Astrocyte (in vitro differentiated cells and primary cell): Measurements from ENCODE around the gene FOXO6. TPM values are rescaled to one million over a fixed set of nuclear protein-coding genes. Genes with fewer than 3 reads are reported as not detected.

ENCODE experiments used
- DNase-seq: peaks from one replicate; pipeline ENCODE4 v3.0.0-alpha.2; 2010; ENCODE audit warnings: low read depth
- FAIRE-seq: peaks from 2 replicates; lab custom pipeline; 2011; peaks lifted over from hg19 to GRCh38; lab: Jason Lieb, UNC
- H2AFZ ChIP-seq: 2 replicates; pipeline ENCODE4 v1.6.0; 2012; ENCODE audit warnings: low read depth, low read length, inconsistent platforms
- H3K27ac ChIP-seq: 2 replicates; pipeline ENCODE4 v1.5.1; 2011; ENCODE audit warnings: low read depth, low read length, inconsistent platforms
- H3K27me3 ChIP-seq: 2 replicates; pipeline ENCODE4 v1.6.0; 2011; ENCODE audit warnings: low read length, inconsistent platforms; ENCODE audit not compliant: insufficient read depth
- H3K36me3 ChIP-seq: 2 replicates; pipeline ENCODE4 v1.5.1; 2011; ENCODE audit warnings: low read length, inconsistent platforms; ENCODE audit not compliant: insufficient read depth
- H3K4me1 ChIP-seq: 2 replicates; pipeline ENCODE4 v1.5.1; 2011; ENCODE audit warnings: low read length, inconsistent platforms; ENCODE audit not compliant: insufficient read depth
- H3K4me2 ChIP-seq: 2 replicates; pipeline ENCODE4 v1.6.0; 2012; ENCODE audit warnings: low read length, inconsistent platforms
- H3K4me3 ChIP-seq: 2 replicates; pipeline ENCODE4 v1.5.1; 2011; ENCODE audit warnings: low read depth, mild to moderate bottlenecking, low read length, inconsistent platforms; ENCODE audit not compliant: insufficient read depth
- H3K79me2 ChIP-seq: 2 replicates; pipeline ENCODE4 v1.6.0; 2012; ENCODE audit warnings: mild to moderate bottlenecking, low read length, inconsistent platforms; ENCODE audit not compliant: insufficient read depth
- H3K9ac ChIP-seq: 2 replicates; pipeline ENCODE4 v1.6.0; 2012; ENCODE audit warnings: mild to moderate bottlenecking, low read length, inconsistent platforms
- H3K9me3 ChIP-seq: 2 replicates; pipeline ENCODE4 v1.5.1; 2012; ENCODE audit warnings: low read depth, mild to moderate bottlenecking, low read length, inconsistent platforms; ENCODE audit not compliant: insufficient read depth
- H4K20me1 ChIP-seq: 2 replicates; pipeline ENCODE4 v1.6.0; 2012; ENCODE audit warnings: low read length, inconsistent platforms; ENCODE audit not compliant: insufficient read depth
- H3K27ac Mint-ChIP-seq: one replicate; pipeline ENCODE4 v1.8.0; 2021; ENCODE audit warnings: mild to moderate bottlenecking, mixed read lengths; ENCODE audit not compliant: unreplicated experiment
- H3K27me3 Mint-ChIP-seq: one replicate; pipeline ENCODE4 v1.8.0; 2021; ENCODE audit warnings: low read depth, mixed read lengths; ENCODE audit not compliant: unreplicated experiment
- H3K36me3 Mint-ChIP-seq: one replicate; pipeline ENCODE4 v1.8.0; 2021; ENCODE audit warnings: low read depth, mixed read lengths; ENCODE audit not compliant: unreplicated experiment
- H3K4me1 Mint-ChIP-seq: one replicate; pipeline ENCODE4 v1.8.0; 2021; ENCODE audit warnings: low read depth, mixed read lengths; ENCODE audit not compliant: unreplicated experiment
- H3K4me3 Mint-ChIP-seq: one replicate; pipeline ENCODE4 v1.8.0; 2021; ENCODE audit warnings: mild to moderate bottlenecking, moderate library complexity, mixed read lengths; ENCODE audit not compliant: unreplicated experiment
- H3K9me3 Mint-ChIP-seq: one replicate; pipeline ENCODE4 v1.8.0; 2021; ENCODE audit warnings: mild to moderate bottlenecking, mixed read lengths; ENCODE audit not compliant: unreplicated experiment
- EZH2 ChIP-seq: IDR thresholded peaks from 2 replicates; pipeline ENCODE4 v1.6.1; 2012; ENCODE audit warnings: mild to moderate bottlenecking, low read length, inconsistent platforms; ENCODE audit not compliant: insufficient read depth
- total RNA-seq: library from RNA; stranded (reverse); gene quantifications from 2 replicates; pipeline ENCODE4 v1.2.1, GENCODE V29; 2021
- TF ChIP-seq, protein P1 (sequence below): IDR thresholded peaks from 2 replicates; pipeline ENCODE4 v1.5.1; 2011; ENCODE audit warnings: low read depth, mild to moderate bottlenecking, inconsistent platforms, low read length, moderate library complexity; ENCODE audit not compliant: insufficient read depth

FOXO6 gene
- total RNA-seq, 1 donor from 2014 or later = 1.2 TPM

DNA sequence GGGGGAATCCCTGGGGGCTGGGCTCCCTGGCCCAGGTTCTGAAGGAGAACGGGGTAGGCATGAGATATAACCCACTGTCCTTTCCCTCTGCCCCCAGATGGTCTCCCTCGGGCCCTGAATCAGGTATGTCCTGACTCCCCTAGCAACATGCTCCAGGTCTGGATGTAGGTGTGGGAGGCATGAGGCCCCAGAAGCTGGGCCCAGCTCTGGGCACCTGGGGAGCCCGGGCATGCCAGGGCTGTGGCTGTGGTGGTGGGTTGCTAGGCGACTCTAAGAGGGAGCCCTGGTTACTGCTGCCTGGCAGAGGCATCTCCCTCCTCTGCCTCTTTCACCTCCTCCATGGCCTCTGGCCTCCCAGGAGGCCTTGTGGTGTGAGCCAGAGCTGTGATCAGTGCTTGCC lies 16.2 kb downstream of the FOXO6 start:
- no peaks in the 10 kb centered on the region for H3K9me3 ChIP-seq
- H3K4me1 Mint-ChIP-seq = peaks cover 2% of the 10 kb centered on the region

DNA sequence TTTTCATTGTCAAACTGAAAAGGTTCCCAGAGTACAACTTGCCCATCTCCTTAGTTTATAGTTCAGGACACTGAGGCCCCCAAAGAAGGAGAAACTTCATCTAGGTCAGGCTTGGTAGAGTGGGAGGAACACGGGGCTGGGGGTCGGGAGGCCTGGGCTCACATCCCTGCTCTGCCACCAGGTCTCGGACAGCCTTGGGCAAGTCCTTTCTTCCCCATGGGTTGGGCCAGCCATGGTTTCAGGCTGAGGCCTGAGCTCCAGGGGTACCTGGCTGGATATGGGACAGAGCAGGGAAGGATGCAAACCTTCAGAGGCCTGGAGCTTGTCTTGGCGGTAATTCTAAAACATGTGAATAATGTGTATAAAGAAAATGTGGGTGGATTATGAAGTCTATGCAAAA lies 17.0 kb downstream of the FOXO6 start:
- H3K36me3 ChIP-seq = no peaks in the 10 kb centered on the region
- no peak overlapping the region for H3K27ac Mint-ChIP-seq

More for the DNA sequence above, 16.2 kb downstream of the FOXO6 start:
- no peaks in the 10 kb centered on the region for H3K36me3 ChIP-seq
- no peaks in the 10 kb centered on the region for H3K4me1 ChIP-seq
- no peak overlapping the region for H2AFZ ChIP-seq
- H3K9me3 Mint-ChIP-seq = peaks cover 2% of the 10 kb centered on the region
- no peak overlapping the region for H3K4me2 ChIP-seq
- peaks cover 12% of the 10 kb centered on the region for H3K27me3 ChIP-seq
- peaks cover 3% of the 10 kb centered on the region for H3K36me3 Mint-ChIP-seq
- no peak for DNase-seq
- no peaks in the 10 kb centered on the region for H4K20me1 ChIP-seq
- FAIRE-seq = no peak
- H3K4me3 Mint-ChIP-seq = no peak overlapping the region
- TF ChIP-seq, protein P1, sequence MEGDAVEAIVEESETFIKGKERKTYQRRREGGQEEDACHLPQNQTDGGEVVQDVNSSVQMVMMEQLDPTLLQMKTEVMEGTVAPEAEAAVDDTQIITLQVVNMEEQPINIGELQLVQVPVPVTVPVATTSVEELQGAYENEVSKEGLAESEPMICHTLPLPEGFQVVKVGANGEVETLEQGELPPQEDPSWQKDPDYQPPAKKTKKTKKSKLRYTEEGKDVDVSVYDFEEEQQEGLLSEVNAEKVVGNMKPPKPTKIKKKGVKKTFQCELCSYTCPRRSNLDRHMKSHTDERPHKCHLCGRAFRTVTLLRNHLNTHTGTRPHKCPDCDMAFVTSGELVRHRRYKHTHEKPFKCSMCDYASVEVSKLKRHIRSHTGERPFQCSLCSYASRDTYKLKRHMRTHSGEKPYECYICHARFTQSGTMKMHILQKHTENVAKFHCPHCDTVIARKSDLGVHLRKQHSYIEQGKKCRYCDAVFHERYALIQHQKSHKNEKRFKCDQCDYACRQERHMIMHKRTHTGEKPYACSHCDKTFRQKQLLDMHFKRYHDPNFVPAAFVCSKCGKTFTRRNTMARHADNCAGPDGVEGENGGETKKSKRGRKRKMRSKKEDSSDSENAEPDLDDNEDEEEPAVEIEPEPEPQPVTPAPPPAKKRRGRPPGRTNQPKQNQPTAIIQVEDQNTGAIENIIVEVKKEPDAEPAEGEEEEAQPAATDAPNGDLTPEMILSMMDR = no peak
- no peak for TF ChIP-seq EZH2
- H3K4me3 ChIP-seq = no peak overlapping the region
- no peaks in the 10 kb centered on the region for H3K79me2 ChIP-seq
- peaks cover 64% of the 10 kb centered on the region for H3K27me3 Mint-ChIP-seq
- H3K27ac ChIP-seq = no peak overlapping the region
- no peak overlapping the region for H3K27ac Mint-ChIP-seq
- no peak overlapping the region for H3K9ac ChIP-seq

More for the DNA sequence above, 17.0 kb downstream of the FOXO6 start:
- H3K9me3 Mint-ChIP-seq = peaks cover 2% of the 10 kb centered on the region
- peaks cover 6% of the 10 kb centered on the region for H3K27me3 ChIP-seq
- FAIRE-seq (no peak), DNase-seq (no peak)
- H3K9me3 ChIP-seq = no peaks in the 10 kb centered on the region
- H2AFZ ChIP-seq = no peak overlapping the region
- H3K4me1 Mint-ChIP-seq = peaks cover under 1% of the 10 kb centered on the region
- H3K9ac ChIP-seq = no peak overlapping the region
- no peak overlapping the region for H3K27ac ChIP-seq
- H3K79me2 ChIP-seq = no peaks in the 10 kb centered on the region
- H3K4me1 ChIP-seq = no peaks in the 10 kb centered on the region
- TF ChIP-seq, protein P1 = no peak
- TF ChIP-seq EZH2 = no peak
- H3K36me3 Mint-ChIP-seq = peaks cover 3% of the 10 kb centered on the region
- peaks cover 62% of the 10 kb centered on the region for H3K27me3 Mint-ChIP-seq
- no peak overlapping the region for H3K4me3 ChIP-seq
- no peaks in the 10 kb centered on the region for H4K20me1 ChIP-seq
- no peak overlapping the region for H3K4me3 Mint-ChIP-seq
- H3K4me2 ChIP-seq = no peak overlapping the region
